ENCODE results near the gene KCNIP2.
A peak's percentile ranks its signal among the peaks of the same experiment; 100 is the strongest.

Gene KCNIP2

DNA sequence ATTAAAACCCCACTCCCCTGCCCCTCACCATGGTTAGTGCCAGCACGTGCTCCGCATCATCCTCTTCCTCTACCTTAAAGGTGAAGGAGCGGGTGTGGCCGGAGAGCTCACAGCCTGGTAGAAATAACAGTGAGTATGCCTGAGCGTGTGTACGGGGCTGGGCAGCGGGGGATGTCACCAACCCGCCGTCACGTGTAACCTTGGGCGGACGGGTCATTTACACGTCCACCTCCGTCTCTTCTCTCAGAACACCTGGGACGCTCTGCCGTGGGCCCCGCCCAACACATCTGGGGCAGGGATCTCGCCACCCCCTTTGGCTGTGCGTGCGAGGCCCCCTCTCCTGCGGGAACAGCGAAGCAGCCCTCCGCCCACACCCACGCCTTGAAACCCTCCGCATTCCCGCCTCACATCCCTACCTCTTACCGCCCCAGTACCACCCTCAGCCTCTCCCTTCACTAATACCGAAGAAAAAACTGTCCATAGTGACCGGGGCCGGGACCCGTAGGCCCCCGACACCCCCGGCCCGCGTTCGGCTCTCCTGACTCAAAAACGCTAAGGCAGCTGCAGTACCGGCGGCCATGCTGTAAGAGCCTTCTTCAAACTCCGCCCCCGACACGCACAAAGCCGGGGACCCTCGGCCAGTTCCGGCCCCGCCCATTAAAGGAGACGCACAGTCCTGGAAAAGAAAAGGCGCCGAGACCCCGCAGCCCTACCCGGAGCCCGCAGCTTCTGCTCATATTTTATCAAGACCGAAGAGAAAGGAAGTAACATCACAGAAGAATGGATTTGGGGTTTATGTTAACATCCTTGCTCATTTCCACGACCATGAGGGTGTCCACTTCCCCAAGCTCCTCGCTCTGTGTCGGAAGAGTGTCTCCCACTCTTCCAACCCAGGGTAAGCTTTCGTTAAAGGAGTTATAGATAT is 60.5 kb downstream of the KCNIP2 start, which contains the start of gene NPM3:
Gene NPM3 (minus strand): TSS at position 636 of the 925 bp plus-strand sequence. CDS start 56 bp downstream, at position 580.
- peak; percentile 60 for DNase-seq (ENCODE audit: low read depth)

DNA sequence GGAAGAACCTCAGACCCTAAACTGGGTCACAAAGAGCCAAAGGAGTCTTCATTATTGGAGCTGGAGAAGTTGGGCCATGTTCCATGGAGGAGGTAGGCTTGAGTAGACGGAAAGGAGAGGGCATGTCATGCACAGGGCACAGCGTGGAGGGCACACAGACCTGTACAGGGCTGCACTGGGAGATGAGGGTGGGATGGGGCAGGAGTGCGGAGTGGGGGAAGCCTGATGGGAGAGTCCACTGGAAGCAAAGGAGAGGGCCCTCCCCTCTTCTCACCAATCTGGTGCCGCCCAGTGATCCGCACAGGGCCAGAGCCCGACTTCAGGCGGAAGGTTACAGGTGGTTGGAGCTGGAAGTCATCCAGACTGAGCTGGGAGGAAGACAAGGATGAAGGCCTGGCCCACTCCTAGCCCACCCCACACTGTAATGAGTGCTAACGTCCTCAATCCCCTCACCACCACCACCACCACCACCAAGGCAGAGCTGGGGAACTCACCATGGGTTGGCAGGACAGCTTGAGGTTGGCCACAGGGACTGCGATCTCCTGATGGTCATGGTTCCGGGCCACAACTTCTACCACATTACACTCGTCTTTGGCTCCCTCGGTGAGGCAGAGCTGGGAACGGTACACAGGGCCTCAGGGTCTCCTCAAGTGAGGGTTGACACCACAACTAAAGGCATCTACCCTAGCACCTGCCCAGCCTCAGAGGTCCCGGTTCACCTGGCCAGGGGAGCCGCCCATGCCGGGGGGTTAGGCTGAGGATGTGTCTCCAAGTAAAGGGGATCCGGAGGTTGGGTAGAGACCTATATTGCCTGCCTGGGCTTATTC is 61.4 kb downstream of the KCNIP2 start:
- no peak for DNase-seq (ENCODE audit: low read depth)

DNA sequence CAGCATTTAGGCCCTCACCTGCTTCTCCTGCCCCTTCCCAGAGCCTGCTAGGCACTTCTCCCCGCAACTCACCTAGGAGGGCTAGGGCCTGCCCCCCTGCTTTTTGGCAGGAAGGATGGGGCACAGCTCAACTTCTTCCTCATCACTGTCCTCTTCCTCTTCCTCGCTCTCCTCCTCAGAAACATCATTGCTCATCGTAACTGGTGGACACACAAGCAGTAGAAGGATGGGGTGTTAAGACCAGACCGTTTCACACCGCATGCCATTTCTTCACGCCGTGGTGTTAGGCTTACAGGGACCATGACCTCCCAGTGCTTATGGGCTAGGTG is 62.0 kb downstream of the KCNIP2 start:
- DNase-seq (ENCODE audit: low read depth), result no peak

- DNase-seq (ENCODE audit: low read depth), result peak; percentile 57
Observed at GRCh38 chr10:101780818-101781654, 62.6 kb downstream of the KCNIP2 start.

- no peak for DNase-seq (ENCODE audit: low read depth)
Observed at GRCh38 chr10:101780187-101780817, 63.3 kb downstream of the KCNIP2 start.

DNA sequence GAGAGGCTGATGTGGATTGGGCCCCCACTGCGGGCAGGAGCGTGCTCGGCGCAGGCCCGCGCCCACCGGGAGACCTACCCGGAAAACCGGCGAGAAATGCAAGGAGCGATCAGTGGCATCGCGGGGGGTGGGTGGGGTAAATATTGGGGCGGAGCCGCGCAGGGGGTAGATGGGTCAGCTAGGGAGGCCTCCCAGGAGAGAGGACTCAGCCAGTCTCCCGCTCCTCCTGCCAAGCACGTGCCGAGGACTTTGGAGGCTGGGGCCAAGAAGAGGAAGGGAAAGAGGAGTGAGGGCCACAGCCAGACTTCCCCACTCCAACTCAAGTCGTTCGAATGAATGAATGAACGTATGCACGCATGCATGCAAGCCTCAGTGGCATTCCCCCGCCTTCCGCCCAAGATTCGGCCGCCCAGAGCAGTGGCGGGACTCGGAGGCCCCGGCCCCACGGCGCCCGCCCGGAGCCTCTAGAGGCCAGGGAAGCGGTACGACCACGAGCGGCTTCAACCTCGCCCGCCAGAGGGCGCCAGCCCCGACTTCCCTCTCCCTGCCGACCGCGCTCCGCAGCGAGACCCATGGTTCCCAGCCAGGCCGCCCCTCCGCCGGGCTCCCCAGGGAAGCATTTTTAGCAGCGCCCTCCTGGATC is 63.9 kb downstream of the KCNIP2 start:
- DNase-seq (ENCODE audit: low read depth), result peak; percentile 71

- DNase-seq (ENCODE audit: low read depth), result no peak
Observed at GRCh38 chr10:101778781-101779543, 64.6 kb downstream of the KCNIP2 start.

DNA sequence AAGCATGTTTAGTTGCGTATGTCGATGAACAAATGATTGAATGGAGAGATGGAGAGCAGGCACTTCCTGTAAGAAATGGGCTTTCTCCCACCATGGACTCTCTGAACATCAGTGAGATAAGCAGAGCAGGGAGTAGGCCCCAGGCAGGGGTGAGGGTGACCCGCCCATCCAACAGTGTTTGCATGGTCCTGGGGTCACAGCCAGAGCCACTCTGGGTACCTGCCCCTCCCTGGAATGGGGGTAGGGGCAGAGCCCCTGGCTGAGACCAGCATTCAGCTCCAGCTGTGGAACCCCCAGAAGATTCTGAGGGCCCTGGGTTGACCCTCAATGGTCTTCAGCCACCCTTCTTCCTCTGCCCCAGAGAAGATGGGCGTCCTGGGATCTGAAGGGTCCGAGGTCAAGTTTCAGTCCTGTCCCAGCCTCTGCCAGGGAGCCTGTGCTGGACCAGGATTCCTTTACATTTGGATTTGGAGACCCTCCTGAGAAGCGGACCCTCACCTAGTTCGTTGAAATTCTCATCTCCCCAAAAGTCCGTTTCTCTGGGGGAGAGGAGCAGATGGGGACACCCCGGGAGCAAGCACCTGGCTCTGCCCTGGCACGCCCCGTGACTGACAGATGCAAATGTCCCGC is 65.3 kb downstream of the KCNIP2 start:
- DNase-seq (ENCODE audit: low read depth), result no peak

DNA sequence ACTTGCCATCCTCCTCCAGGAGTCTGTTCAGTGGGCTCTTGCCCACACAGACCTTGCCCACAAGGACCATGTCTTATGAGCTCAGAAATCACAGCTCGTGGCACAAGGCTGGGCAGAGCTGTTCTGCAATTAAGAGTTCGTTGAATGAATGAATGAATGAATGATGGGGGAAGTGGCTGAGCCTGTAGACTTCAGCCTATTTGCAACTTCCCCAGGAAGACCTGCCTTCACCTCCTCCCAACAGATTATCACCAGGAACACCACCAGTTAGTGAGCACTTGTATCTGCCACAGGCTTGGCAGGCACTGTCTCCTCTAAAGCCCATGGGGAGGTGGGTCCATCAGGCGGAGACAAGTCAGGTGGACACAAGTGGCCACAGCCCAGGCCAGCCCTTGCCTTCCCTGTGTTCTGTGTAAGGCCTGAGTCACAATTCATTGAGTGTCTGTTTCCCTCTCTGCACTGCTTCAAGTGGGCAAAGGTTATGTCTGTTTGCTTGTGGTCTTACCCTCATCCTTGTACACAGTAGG is 65.9 kb downstream of the KCNIP2 start:
- DNase-seq (ENCODE audit: low read depth), result no peak

DNA sequence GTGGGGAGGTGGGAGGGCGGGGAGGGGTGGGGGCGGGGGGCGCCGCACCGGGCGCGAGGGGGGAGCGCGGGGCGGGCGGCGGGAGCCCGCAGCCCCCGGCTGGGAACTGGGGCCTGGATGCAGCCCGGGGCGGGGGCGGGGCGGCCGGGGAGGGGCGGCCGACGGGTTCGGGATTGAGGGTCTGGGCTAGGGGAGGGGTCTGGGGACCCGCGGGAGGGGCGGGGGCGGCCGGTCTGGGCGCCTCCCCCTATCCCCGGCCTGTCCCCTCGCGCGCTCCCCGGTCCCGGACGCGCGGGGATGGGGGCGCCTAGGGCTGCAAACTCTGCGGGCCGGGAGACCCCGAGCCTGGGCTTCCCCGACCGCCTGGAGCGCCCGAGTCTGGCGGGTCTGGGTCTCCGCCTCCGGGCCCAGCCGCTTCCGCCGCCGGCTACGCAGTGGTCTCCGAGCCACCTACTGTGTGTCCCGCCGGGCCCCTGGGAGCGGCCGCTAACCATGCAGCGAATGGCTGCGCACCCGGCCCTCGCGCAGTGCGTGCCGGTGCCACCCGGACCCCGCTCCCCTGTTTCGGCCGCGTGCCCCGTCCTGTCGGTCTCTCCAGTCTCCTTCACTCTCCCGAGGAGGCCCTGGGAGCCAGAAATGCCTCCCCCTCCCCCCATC is 67.3 kb downstream of the KCNIP2 start:
- DNase-seq (ENCODE audit: low read depth), result no peak

All from activated T-helper 1 cell treated with Interleukin-2 at 50 U/mL for 16 hours (primary cell).